Stimulated activated CD8-positive, alpha-beta memory T cell treated with anti-CD3 and anti-CD28 coated beads, Interleukin-12 subunit alpha, Interleukin-12 subunit beta, amount 100 ng/mL, for 24 hours (primary cell): ENCODE data around the gene BRD8.
"Not testable (repeated sequence)": the region's sequence is repeated elsewhere in the genome, so short reads cannot be mapped to it uniquely, and the experiment has no call there.

Source experiments
- DNase-seq: peaks from one replicate; pipeline ENCODE4 v3.0.0-alpha.2; 2020; ENCODE audit errors: extremely low read depth

The BRD8 gene

DNA sequence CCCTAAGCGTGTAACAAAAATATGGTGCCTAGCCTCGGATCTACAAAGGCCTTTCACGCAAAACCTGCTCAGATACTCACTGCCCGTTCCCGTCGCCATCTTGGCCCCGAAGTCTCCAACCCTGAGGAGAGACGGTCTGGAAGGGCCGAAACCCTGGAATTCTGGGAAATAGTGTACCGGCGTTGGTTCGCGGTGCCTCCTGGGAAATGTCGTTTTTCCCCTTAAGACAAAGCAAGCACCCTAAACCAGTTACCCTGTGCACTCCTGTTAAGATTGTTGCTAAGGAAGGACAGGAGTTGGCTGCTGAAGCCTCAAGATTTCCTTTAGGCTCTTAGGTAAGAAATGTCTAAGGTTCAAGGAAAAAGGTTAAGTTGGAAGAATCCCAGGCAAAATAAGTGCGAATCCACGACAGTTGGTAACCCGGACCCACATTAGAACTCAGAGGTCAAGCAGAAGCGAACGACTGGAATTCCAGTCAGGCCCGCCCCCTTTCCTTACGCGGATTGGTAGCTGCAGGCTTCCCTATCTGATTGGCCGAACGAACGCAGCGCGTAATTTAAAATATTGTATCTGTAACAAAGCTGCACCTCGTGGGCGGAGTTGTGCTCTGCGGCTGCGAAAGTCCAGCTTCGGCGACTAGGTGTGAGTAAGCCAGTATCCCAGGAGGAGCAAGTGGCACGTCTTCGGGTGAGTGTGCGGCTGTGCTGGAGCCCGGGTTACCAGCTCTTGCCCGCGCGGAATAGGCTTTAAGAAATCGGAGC is at the start of gene BRD8, which contains the start of gene KIF20A:
BRD8 (minus strand) TSS at position 115 of the 761 bp plus-strand sequence; CDS start at position 99, 16 bp downstream.
KIF20A (plus strand) TSS at position 597 of the 761 bp plus-strand sequence. CDS start 569 bp downstream, outside the sequence.
- DNase-seq: peak; percentile 71

- DNase-seq: no peak
Observed at GRCh38 chr5:138226910-138227309, 48.5 kb upstream of the BRD8 start.

- no peak for DNase-seq
Observed at GRCh38 chr5:138224712-138225111, 46.3 kb upstream of the BRD8 start.

DNA sequence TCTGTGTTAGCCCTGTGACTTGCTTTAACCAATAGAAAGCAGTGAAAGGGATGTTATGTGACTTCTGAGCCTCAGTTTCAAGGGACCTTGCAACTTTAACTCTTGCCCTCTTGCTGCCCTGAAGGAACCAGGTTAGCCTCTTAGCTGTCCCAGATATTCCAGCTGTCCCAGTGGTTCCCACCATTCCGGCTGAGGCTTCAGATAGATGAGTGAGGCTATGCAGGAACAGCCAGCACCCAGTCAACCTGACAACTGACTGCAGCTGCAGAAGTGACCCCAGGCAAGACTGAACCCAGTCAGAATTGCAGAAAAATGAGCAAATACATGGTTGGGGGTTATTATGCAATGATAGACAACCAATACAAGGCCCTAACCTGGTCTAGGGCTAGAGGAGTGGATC is 45.1 kb upstream of the BRD8 start:
- DNase-seq: no peak

- no peak for DNase-seq
Observed at GRCh38 chr5:138216799-138217198, 38.4 kb upstream of the BRD8 start.

DNA sequence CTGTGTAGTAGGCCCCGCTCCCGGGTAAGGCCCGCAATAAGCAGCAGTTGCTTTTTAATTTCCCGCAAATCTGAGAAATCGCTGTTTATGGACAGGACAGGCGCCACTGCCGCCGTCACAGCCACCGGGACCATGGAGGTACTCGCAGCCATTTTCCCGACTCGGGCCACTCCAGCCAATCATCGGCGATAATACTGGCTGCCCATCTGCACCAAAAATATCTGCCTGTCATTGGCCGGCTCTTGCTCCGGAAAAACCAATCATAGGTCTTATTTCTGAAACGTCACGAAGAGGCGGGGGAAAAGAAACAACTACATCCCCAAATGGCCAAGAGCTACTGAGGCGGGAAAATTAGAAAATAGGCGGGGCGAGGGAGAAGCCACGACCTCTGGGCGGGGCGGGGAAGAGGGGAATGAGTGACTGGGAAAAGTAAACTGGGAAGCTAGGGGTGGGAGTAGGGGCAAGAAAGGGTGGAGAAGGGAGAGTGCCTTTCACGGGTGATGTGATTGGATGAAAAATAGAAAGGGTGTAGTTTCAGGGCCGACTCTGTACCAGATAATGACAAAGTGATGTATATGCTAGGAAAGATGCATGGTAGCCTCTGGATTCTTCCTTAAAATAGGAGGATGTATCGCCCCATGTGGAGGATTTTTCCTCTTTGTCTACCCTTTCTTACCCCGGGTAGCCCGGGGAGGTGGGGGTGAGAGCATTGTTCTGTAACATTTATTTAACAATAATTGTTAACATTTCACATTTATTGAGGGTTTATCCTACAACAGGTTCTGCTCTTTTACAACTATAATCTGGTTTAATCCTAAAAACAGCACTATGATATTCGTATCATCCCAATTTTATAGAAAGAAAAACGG is 35.0 kb upstream of the BRD8 start, which contains the start of gene CDC23:
CDC23 (minus strand) TSS at position 163 of the 869 bp plus-strand sequence; CDS start at position 152, 11 bp downstream.
- DNase-seq: peak; percentile 71

DNA sequence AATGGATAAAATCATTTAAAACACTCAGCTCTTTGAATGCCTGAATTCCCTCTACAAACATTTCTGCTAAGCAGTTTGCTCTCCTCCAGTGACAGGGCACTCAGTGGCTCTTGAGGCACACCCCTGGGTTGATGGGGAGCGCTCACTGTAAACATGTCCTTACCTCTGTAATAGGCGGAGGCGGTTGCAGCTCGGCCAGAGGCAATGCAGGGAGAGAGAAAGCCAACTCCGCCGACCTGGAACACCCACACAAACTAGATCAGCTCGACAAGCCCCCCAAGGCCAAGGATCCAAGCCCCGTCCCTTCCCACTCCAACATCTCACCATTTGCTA is 34.4 kb upstream of the BRD8 start:
- DNase-seq: no peak

DNA sequence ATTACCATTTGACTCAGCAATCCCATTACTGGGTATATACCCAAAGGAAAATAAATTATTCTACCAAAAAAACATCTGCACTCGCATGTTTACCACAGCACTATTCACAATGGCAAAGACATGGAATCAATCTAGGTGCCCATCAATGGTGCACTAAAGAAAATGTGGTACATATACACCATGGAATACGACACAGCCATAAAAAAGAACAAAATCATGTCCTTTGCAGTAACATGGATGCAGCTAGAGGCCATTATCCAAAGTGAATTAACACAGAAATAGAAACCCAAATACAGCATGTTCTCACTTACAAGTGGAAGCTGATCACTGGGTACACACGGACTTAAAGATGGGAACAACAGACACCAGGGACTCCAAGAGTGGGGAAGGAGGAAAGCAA is 32.6 kb upstream of the BRD8 start:
- no peak for DNase-seq

- DNase-seq: not testable (repeated sequence)
Observed at GRCh38 chr5:138193859-138194258, 15.4 kb upstream of the BRD8 start.

GRCh38 chr5:138192826-138193225 is 14.4 kb upstream of the BRD8 start:
- no peak for DNase-seq

- no peak for DNase-seq
Observed at GRCh38 chr5:138188626-138189025, 10.2 kb upstream of the BRD8 start.

- no peak for DNase-seq
Observed at GRCh38 chr5:138186002-138186447, 7.6 kb upstream of the BRD8 start.

- DNase-seq: no peak
Observed at GRCh38 chr5:138182808-138183207, 4.4 kb upstream of the BRD8 start.

DNA sequence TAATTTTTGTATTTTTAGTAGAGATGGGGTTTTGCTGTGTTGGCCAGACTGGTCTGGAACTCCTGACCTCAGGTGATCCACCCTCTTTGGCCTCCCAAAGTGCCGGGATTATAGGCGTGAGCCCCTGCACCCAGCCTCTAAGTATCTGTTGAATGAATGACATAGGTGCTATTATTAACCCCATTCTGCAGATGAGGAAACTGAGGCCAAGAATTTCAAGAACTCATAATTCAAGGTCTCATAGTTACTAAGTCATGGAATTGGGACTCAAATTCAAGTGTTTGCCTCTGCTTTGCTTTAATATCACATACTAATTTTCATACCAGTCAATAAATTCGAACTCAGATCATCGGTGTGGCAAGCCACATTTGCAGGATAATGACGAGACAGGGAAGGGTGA is 2.4 kb upstream of the BRD8 start:
- no peak for DNase-seq

- DNase-seq: no peak
Observed at GRCh38 chr5:138180183-138180782, 1.9 kb upstream of the BRD8 start.

- no peak for DNase-seq
Observed at GRCh38 chr5:138179277-138179857, 937 bp upstream of the BRD8 start.

DNA sequence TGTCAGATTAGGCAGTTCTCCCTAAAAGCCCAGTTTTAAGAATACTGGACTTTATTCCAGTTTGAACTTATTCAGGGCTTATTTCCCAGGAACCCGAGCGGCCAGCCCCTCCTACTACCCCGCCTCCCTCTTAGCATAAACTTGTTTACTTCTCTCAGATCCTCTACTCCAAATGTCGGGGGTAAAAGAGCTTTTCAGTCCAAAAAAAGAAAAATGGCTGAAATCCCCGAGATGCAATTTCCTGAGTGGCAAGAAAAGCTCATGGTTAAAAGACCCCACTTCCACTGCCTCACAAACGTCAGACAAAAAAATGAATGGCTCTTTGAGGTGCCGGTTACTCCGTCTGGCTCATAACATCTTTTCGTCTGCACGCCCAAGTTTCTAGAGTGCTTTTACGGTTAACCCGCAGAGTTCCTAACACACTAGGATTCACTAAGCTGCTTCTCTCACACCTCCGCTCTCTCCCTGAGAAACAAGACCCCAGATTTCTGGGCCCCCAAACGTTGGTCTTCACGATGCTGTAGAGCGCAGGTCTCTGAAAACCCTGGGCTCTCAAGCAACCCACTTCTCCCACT is 402 bp downstream of the BRD8 start:
- no peak for DNase-seq

DNA sequence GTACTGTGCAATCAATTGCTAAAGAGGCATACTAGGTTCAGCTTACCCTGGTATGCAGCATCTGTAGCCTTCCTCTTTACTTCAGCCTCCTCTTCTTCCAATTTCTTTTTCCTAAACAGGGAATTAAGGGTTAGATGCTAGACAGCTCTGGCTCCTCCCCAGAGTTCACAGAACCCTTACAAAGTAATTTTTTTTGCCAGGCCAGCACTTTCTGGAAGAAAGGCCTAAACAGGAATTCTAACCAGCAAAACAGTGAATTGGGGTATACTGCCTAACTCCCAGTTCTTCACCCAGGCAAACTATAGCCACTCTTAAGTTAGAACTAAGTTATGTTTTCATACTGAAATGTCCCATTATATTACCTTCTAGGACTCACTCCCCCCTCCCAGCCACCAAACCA is 8.1 kb downstream of the BRD8 start:
- no peak for DNase-seq

- DNase-seq: no peak
Observed at GRCh38 chr5:138169124-138169523, 9.3 kb downstream of the BRD8 start.

GRCh38 chr5:138163721-138164120 is 14.7 kb downstream of the BRD8 start:
- no peak for DNase-seq

DNA sequence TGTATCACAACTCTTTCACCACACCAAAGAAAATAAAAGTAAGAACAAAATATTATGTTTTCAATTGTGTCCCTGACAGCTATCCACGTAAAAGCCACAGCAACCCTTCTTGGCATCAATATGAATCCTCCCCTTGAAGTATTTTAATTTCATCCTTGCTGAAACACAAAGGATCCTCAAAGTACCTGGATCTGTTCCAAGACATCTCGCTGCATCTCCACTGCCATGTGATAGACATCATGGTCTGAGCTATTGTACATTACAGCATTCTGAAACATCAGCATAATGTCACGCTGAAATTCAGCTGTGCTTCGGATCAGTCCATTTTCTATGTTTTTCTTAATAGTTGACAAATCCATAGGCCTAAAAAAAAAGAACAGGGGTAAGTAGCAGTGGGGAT is 17.7 kb downstream of the BRD8 start:
- no peak for DNase-seq

GRCh38 chr5:138159666-138160065 is 18.8 kb downstream of the BRD8 start:
- DNase-seq: no peak
